DMS 273 treated with DMSO at 0.1 percent for 48 hours (cell line): ENCODE data around the gene KCNA5.

Source experiments
- DNase-seq: peaks from one replicate; lab custom pipeline; 2025; lab: John Stamatoyannopoulos, UW

Gene KCNA5

GRCh38 chr12:5064913-5065490 is 21.3 kb downstream of the KCNA5 start:
- DNase-seq = no peak

- no peak for DNase-seq
Measured at GRCh38 chr12:5066251-5066650, 22.6 kb downstream of the KCNA5 start.

DNA sequence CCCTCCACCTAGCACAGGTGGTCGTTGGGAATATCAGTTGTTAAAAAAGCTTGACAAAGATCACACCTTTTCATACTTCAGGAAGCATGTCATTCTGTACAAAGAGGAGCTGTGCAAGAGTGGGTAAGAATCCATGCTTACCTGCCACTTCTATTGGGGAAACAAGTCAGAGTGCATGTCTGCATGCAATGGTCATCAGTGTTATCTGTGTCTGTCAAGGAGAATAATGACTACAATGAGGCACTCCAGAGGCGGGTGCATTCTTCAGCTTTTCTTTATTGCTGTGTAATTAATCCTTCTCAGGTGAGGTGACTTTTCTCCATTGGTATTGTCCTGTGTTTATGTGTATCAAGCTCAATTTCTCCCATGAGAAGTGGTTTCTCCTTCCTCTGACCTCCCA is 24.4 kb downstream of the KCNA5 start:
- DNase-seq = no peak

DNA sequence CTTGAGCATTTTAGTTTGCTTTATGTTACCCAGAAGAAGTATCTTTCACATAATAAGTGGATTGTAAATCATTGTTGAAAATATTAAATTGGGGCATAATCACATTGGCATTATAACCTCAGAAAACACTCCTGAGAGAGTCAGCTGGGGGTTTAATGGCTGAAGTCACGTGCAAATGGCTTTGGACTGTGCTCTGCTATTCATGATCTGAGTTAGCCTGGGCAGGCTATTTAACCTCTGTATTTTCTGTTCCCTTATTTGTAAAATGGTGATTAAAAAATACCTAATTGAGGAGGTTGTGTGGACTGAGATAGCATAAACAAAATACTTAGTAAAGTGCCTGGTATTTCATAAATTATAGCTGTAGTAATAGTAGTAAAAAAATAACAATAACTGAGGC is 24.9 kb downstream of the KCNA5 start:
- DNase-seq = no peak

GRCh38 chr12:5070090-5070489 is 26.4 kb downstream of the KCNA5 start:
- no peak for DNase-seq

- DNase-seq = no peak
Measured at GRCh38 chr12:5071496-5071895, 27.8 kb downstream of the KCNA5 start.

DNA sequence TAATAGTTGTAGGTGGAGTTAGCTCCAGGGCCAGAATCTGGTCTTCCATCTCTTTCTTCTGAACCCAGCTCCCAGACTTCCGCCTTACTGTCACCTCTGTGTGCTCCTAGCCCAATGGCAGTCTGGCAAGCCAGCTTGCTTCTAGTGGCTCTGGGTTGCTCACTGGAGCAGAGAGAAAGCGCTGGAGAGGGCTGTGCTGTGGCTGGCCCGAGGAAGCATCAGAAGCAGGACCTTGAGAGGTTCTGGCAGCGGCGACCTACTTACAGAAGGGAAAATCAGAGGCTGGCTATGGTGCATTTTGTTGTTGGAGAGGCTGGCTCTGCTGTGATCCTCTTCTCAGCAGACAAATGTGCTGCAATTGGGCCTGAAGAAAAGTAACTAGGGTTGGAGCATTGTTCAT is 28.6 kb downstream of the KCNA5 start:
- DNase-seq = no peak

- no peak for DNase-seq
Measured at GRCh38 chr12:5073054-5073453, 29.4 kb downstream of the KCNA5 start.

DNA sequence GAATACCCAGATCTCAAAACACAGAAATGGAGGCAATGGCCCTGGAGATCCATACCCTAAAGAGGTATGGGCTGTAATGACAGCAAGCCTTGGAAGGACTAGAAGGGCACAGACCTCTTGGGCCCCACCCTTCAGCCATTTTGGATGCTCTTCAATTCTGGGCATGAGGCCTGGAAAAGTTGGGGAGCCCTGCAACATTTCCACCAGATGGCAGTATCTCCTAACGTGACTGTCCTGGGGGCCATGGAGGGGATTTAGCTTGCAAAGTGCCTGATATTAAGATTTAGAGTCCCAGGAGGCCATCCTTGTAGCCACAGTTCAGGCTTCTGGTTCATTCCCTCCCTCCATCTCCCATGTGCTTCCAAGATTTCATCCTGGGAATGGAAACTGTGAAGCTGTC is 30.2 kb downstream of the KCNA5 start:
- DNase-seq = no peak

GRCh38 chr12:5076761-5077160 is 33.1 kb downstream of the KCNA5 start:
- no peak for DNase-seq

- DNase-seq = no peak
Measured at GRCh38 chr12:5078423-5078822, 34.7 kb downstream of the KCNA5 start.

DNA sequence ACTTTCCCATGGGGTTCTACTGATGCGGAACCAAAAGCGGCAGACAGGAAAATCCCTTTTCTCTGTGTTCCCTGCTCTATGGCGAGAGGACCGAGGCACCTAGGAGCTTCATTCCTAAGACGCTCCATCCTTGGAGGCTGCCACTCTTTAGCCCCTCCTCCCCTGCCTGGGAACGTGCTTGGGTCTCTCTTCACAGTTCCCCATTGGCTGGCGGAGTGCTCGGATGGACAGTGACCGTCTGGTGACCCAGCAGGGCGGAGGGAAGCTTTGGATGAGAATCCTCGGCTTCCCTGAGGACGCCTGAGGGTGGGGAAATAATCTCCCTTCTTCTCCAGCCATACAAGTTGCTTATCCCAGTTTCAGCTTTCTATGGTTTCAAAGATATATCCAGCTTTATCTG is 37.3 kb downstream of the KCNA5 start:
- no peak for DNase-seq

DNA sequence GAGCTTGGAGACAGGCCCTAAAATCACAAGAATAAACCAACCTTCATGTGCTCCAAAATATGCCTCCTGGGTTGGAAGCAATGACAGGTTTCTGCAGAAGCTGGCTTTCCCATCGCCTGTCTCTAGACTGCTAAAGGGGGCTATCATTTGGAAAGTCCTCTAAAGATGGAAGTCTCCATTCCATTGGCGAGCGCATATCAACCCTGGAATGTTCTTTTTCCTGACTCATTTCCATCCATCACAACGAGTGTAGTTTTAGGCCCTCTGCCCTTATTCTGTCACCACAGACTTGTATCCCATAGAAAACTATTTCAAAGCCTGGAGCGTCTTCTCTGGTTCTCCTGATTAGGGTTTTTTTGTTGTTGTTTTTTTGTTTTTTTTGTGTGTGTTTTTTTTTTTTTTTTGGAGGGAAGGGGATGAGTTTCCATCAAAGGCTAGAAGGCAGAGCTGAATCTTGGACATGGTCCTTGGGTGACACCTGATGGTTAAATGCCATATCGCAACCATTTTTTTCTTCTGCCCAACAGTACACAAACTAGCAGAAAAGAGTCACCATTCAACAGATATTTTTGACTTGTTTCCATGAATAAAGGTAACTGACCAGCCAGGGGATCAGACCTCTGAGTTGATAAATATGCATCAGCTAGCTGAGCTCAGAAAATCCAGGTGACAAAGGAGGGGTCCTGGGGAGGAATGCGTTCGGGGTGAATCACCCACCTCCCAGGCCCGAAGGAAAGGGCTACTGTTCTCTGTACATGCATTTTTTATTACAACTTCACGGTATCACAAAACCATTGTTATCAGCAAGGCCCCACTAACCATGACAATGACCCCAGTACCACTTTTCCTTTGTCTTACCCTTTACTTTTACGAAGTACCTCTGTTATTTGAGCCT is 40.5 kb downstream of the KCNA5 start:
- DNase-seq = no peak

DNA sequence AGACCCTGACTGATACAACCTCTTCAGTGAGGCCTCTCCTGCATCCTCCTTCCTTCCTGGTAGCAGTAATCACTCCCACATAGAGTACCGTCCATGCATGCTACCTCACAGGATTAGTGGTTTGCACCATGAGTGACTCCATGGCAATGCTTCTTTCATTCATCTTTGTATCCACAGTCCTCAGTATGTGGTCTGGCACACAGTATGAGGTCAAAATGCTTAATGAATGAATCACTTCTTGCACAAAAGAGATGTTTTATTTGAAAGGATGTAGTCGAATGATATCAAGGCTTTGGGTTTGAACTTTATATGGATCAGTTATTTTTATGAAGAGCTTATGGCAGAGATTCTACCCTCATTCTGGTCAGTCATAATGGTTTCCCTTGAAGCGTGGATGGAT is 42.2 kb downstream of the KCNA5 start:
- DNase-seq = no peak

DNA sequence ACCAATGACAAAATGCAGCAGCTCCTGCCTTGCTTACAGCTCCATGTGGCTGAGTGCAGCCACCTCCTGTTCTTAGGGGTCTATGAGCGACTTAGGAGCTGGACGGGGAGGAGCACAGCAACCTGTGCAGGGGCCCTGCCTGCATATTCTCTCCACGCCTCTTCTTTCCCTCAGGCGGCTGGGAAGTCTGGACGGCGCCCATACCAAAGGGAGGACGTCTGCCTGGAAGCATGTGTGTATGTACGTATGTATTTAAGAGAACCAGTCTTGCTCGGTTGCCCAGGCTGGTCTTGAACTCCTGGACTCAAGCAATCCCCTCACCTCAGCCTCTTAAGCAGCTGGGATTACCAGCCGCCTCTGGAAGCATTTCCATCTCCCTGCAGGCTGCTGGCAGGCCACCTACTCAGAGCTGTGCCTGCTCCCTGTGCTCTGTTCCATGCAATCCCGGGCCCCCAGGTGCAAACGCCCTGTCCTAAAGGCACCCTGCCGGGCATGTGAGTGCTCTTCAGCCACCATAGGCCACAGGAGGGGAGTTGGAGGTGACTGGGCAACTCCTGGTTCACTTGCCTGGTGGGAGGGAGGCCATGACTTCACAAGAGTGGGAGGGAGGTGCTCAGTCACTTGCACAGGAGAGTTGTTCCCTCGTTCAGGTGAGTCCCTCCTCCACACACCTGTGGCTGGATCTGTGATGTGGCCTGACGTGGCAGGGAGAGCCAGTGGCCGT is 44.3 kb downstream of the KCNA5 start:
- DNase-seq = no peak

- DNase-seq = no peak
Measured at GRCh38 chr12:5088586-5089264, 45.0 kb downstream of the KCNA5 start.

DNA sequence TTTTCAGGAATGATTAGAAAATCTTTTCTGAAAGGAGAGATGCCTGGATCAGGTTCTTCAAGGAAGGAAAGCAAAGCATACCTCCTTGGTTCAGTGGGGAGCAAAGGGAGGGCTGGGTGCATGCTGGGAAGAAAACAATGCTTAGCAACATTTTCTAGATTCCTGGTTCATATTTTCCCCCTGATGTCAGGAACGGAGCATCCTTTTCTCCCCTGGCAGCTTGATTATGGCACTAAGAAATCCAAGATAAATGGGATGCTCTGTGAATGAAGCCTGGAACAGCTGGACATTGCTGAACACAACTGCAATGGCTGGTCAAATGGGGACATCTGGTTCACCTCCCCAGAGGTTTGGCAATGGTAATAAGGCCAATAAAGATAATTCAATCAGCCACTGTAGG is 50.9 kb downstream of the KCNA5 start:
- DNase-seq = no peak

DNA sequence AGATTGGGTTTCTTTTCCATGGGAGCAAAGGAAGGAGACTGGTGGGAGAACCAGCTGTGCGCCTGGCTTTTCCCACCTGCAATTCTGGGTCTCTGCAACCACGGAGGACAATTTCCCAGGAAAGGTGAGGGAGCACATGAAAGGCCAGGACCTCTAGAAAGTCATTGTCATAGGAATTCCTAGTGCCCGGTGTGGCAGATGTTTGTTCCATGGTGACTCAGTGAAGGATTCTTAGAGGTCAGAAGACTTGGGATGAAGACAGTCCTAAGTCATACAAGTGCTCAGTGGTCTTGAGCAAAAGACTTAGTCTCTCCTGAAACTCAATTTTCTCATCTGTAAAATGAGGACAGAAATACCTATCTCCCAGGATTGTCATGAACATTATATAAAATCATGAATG is 51.3 kb downstream of the KCNA5 start:
- DNase-seq = no peak
